Neural progenitor cell (in vitro differentiated cells): ENCODE data around the gene CUL1. TPM values are rescaled to one million over a fixed set of nuclear protein-coding genes. Genes with fewer than 3 reads are reported as not detected.
A peak's percentile ranks its signal among the peaks of the same experiment; 100 is the strongest.

ENCODE experiments used
- DNase-seq: peaks from one replicate; pipeline ENCODE4 v3.0.0-alpha.2; 2016; ENCODE audit warnings: low spot score
- H2AFZ ChIP-seq: fragments of 200-600 bp; sonication (generic); replicated peaks from 2 replicates; pipeline ENCODE4 v1.6.1; 2016; ENCODE audit warnings: antibody characterized with exemption
- H3F3A ChIP-seq: fragments of 200-600 bp; sonication (generic); 2 replicates; pipeline ENCODE4 v1.6.1; 2016; ENCODE audit warnings: antibody characterized with exemption, low read depth
- H3K27ac ChIP-seq: fragments of 200-600 bp; sonication (generic); 2 replicates; pipeline ENCODE4 v1.5.1; 2016; ENCODE audit warnings: mild to moderate bottlenecking
- H3K27me3 ChIP-seq: fragments of 200-600 bp; sonication (generic); 2 replicates; pipeline ENCODE4 v1.6.1; 2016; ENCODE audit warnings: mild to moderate bottlenecking, moderate library complexity
- H3K36me3 ChIP-seq: fragments of 200-600 bp; sonication (generic); 2 replicates; pipeline ENCODE4 v1.5.1; 2016
- H3K4me1 ChIP-seq: fragments of 200-600 bp; sonication (generic); 2 replicates; pipeline ENCODE4 v1.6.1; 2016; ENCODE audit warnings: mixed run types
- H3K4me2 ChIP-seq: fragments of 200-600 bp; sonication (generic); 2 replicates; pipeline ENCODE4 v1.6.1; 2016
- H3K4me3 ChIP-seq: fragments of 200-600 bp; sonication (generic); 2 replicates; pipeline ENCODE4 v1.5.1; 2016
- H3K79me2 ChIP-seq: fragments of 200-600 bp; sonication (generic); 2 replicates; pipeline ENCODE4 v1.6.1; 2016; ENCODE audit warnings: low read depth
- H3K9ac ChIP-seq: fragments of 200-600 bp; sonication (generic); 2 replicates; pipeline ENCODE4 v1.6.1; 2016
- H3K9me3 ChIP-seq: fragments of 200-600 bp; sonication (generic); 2 replicates; pipeline ENCODE4 v1.5.1; 2016; ENCODE audit warnings: low read depth
- H4K20me1 ChIP-seq: fragments of 200-600 bp; sonication (generic); 2 replicates; pipeline ENCODE4 v1.6.1; 2016; ENCODE audit warnings: low read depth
- H3K27ac Mint-ChIP-seq: 3 replicates; pipeline ENCODE4 v1.8.0; 2021; ENCODE audit warnings: mixed read lengths
- H3K27me3 Mint-ChIP-seq: 2 replicates; pipeline ENCODE4 v1.8.0; 2022; ENCODE audit warnings: low read depth, mild to moderate bottlenecking, inconsistent platforms, moderate library complexity, mixed read lengths; ENCODE audit not compliant: insufficient read depth
- H3K36me3 Mint-ChIP-seq: 3 replicates; pipeline ENCODE4 v1.8.0; 2021; ENCODE audit warnings: mixed read lengths
- H3K4me1 Mint-ChIP-seq: 3 replicates; pipeline ENCODE4 v1.8.0; 2021; ENCODE audit warnings: mixed read lengths
- H3K4me3 Mint-ChIP-seq: 3 replicates; pipeline ENCODE4 v1.8.0; 2021; ENCODE audit warnings: mild to moderate bottlenecking, moderate library complexity, mixed read lengths
- H3K9me3 Mint-ChIP-seq: 3 replicates; pipeline ENCODE4 v1.8.0; 2020; ENCODE audit warnings: mixed read lengths
- CTCF ChIP-seq: fragments of 200-600 bp; sonication (generic); IDR thresholded peaks from 2 replicates; pipeline ENCODE4 v1.5.1; 2017; ENCODE audit warnings: antibody characterized with exemption, mild to moderate bottlenecking
- EZH2 ChIP-seq: fragments of 200-600 bp; sonication (generic); IDR thresholded peaks from 2 replicates; pipeline ENCODE4 v1.6.1; 2017; ENCODE audit warnings: antibody characterized with exemption, mild to moderate bottlenecking, moderate library complexity
- EZH2phosphoT487 ChIP-seq: fragments of 200-600 bp; sonication (generic); IDR thresholded peaks from 2 replicates; pipeline ENCODE4 v1.6.1; 2017; ENCODE audit warnings: antibody characterized with exemption
- total RNA-seq: library from RNA; depleted of rRNA; stranded (reverse); fragments of >200 nt; gene quantifications from 2 replicates; pipeline ENCODE4 v1.2.3, GENCODE V29; 2015; ENCODE audit warnings: low replicate concordance

CUL1 gene
- total RNA-seq, 1 donor from 2014 or later, result 89.3 TPM

DNA sequence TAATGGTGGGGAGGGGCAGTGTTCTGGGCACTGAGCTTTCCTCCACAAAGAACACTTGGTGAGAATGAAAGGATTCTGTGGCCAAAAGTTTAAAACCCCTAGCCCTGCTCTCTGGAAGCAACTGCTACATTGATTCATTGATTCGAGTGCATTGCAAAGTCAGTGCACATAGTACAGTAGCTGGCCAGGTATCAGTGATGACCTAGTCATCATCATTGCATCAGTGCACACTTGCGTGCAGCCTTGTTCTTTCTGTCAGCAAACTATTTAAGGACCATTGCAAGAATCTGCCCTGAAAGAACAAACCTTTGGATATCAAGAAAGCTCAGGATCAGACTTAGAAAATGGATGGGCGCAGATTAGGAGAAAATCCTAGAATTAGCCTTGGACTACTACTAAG is 47.4 kb downstream of the CUL1 start:
- Histone ChIP-seq H3F3A (peaks cover 30% of the 10 kb centered on the region), H3K4me1 (peaks cover 33% of the 10 kb centered on the region), H3K4me2 (peak overlapping the region; percentile 56), H3K36me3 (peaks cover 6% of the 10 kb centered on the region), H3K4me3 (no peak overlapping the region), H3K79me2 (peaks cover 91% of the 10 kb centered on the region), H3K27ac (peak overlapping the region; percentile 44), H2AFZ (no peak overlapping the region), H4K20me1 (peaks cover 21% of the 10 kb centered on the region), H3K27me3 (no peaks in the 10 kb centered on the region), H3K9ac (no peak overlapping the region), H3K9me3 (no peaks in the 10 kb centered on the region)
- Mint-ChIP-seq H3K4me3 (no peak overlapping the region), H3K4me1 (peaks cover 4% of the 10 kb centered on the region), H3K9me3 (peaks cover 19% of the 10 kb centered on the region), H3K36me3 (peaks cover 47% of the 10 kb centered on the region), H3K27me3 (no peaks in the 10 kb centered on the region), H3K27ac (no peak overlapping the region)
- TF ChIP-seq EZH2phosphoT487, result no peak
- TF ChIP-seq EZH2, result no peak
- no peak for TF ChIP-seq CTCF
- peak; percentile 31 for DNase-seq

DNA sequence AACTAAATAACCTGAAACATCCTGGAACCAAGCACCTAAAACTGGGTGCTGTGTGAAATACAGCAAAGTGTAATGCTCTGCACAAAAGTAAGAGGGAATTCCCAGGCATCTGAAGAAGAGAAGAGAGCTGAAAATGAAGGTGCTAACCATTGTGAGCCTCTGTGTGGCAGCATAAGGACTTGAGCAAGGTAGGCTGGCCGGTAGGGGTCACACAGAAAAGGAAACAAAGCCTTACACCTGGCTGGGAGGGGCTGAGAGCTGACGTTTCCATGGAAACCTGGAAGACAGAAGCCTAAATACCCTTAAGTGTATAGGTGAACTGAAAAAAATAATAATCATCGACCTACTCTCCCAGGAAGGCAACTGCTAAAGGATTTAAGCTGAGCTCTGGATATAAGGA is 48.6 kb downstream of the CUL1 start:
- peaks cover 94% of the 10 kb centered on the region for H3K79me2 ChIP-seq
- H3K4me3 ChIP-seq, result no peak overlapping the region
- peaks cover 33% of the 10 kb centered on the region for H3K4me1 ChIP-seq
- peaks cover 30% of the 10 kb centered on the region for H3F3A ChIP-seq
- Mint-ChIP-seq H3K27ac (no peak overlapping the region), H3K9me3 (peaks cover 13% of the 10 kb centered on the region), H3K27me3 (no peaks in the 10 kb centered on the region), H3K4me3 (no peak overlapping the region), H3K4me1 (peaks cover 4% of the 10 kb centered on the region), H3K36me3 (peaks cover 42% of the 10 kb centered on the region)
- TF ChIP-seq CTCF (peak; percentile 41), EZH2 (no peak), EZH2phosphoT487 (no peak)
- peaks cover 21% of the 10 kb centered on the region for H4K20me1 ChIP-seq
- no peak overlapping the region for H3K27ac ChIP-seq
- peak overlapping the region; percentile 56 for H3K4me2 ChIP-seq
- H3K36me3 ChIP-seq, result peaks cover 4% of the 10 kb centered on the region
- H3K9ac ChIP-seq, result no peak overlapping the region
- no peak overlapping the region for H2AFZ ChIP-seq
- no peaks in the 10 kb centered on the region for H3K9me3 ChIP-seq
- H3K27me3 ChIP-seq, result no peaks in the 10 kb centered on the region
- peak; percentile 63 for DNase-seq

DNA sequence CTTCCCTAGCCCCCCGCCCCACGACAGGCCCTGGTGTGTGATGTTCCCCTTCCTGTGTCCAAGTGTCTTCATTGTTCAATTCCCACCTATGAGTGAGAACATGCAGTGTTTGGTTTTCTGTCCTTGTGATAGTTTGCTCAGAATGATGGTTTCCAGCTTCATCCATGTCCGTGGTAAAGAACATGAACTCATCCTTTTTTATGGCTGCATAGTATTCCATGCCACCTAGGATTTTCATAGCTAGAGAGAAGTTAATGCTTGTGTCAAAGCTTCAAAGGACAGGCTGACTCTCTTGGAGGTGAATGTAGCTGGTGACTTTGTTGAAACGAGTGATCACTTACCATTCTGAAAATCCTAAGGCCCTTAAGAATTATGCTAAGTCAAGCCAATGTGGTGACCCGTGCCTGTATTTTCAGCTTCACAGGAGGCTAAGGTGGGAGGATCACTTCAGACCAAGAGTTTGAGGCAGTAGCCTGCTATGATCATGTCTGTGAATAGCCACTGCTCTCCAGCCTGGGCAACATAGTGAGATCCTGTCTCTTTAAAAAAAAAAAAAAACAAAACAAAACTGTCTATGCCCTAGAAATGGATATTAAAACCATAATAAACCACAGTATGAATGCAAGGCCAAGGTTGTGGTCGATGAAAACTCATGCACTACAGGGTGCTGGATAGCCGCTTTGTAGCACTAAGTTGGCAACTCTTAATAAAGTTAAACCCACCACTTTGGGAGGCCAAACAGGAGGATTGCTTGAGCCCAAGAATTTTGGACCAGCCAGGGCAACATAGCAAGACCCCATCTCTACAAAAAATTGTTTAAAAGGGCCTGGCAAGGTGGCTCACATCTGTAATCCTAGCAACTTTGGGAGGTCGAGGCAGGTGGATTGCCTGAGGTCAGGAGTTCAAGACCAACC is 52.0 kb downstream of the CUL1 start:
- Histone ChIP-seq H3K4me3 (no peak overlapping the region), H3F3A (peaks cover 17% of the 10 kb centered on the region), H3K27ac (no peak overlapping the region), H3K36me3 (no peaks in the 10 kb centered on the region), H3K79me2 (peaks cover 82% of the 10 kb centered on the region), H4K20me1 (peaks cover 16% of the 10 kb centered on the region), H3K9ac (no peak overlapping the region), H3K4me1 (peaks cover 20% of the 10 kb centered on the region), H2AFZ (no peak overlapping the region), H3K4me2 (no peak overlapping the region), H3K9me3 (no peaks in the 10 kb centered on the region), H3K27me3 (no peaks in the 10 kb centered on the region)
- Mint-ChIP-seq H3K4me1 (no peaks in the 10 kb centered on the region), H3K27ac (no peak overlapping the region), H3K4me3 (no peak overlapping the region), H3K9me3 (no peaks in the 10 kb centered on the region), H3K36me3 (peaks cover 25% of the 10 kb centered on the region), H3K27me3 (no peaks in the 10 kb centered on the region)
- TF ChIP-seq EZH2phosphoT487, result no peak
- no peak for TF ChIP-seq EZH2
- no peak for TF ChIP-seq CTCF
- DNase-seq, result no peak
